ENCODE data around the gene CHRDL2. TPM values are rescaled to one million over a fixed set of nuclear protein-coding genes. Genes with fewer than 3 reads are reported as not detected.

CHRDL2 gene
- total and polyA plus RNA-seq, 2 of the 4 experiments (the other 2 are of a cell fraction): 0.80 TPM; not detected in 1

GRCh38 chr11:74770456-74770855, 39.2 kb upstream of the CHRDL2 start:
- no CpG with 5 or more reads among the region's 5 CpGs for WGBS, 2 experiments (ENCODE audit: extremely low coverage in 2 of 2, insufficient read length in 1 of 2)
- POLR2A ChIA-PET (ENCODE audit: unreplicated experiment): no interaction called here
- no peak overlapping the region for H4K8ac ChIP-seq (ENCODE audit: low read depth in 2 of 2, low read length in 2 of 2)
- H2BK15ac ChIP-seq (ENCODE audit: low read depth, low read length): no peak overlapping the region
- peaks cover 52% of the 10 kb centered on the region for H4K20me1 ChIP-seq (ENCODE audit: insufficient read depth, low read length)
- no TSS peak for BruUV-seq (replicated peaks)
- no peak overlapping the region for H3K18ac ChIP-seq (ENCODE audit: low read depth, low read length)
- no peak overlapping the region for H3K56ac ChIP-seq (ENCODE audit: extremely low read depth, insufficient read depth, low read length)
- no peak overlapping the region for H3K9ac ChIP-seq (ENCODE audit: low read depth, low read length)
- H2AK5ac ChIP-seq (ENCODE audit: low read depth, low read length): no peak overlapping the region
- H3K4ac ChIP-seq (ENCODE audit: low read depth, low read length): no peak overlapping the region
- DNase-seq: peak; percentile 68
- no peak overlapping the region for H3K4me3 ChIP-seq (ENCODE audit: insufficient read depth, low read depth, low read length)
- no peak overlapping the region for H4K91ac ChIP-seq (ENCODE audit: insufficient read depth, low read depth, low read length)
- peaks cover 16% of the 10 kb centered on the region for H3K4me1 ChIP-seq (ENCODE audit: control insufficient read depth, insufficient read depth, low read length)
- peaks cover 35 to 66% of the 10 kb centered on the region in 2 experiments for H3K79me1 ChIP-seq (ENCODE audit: low read depth in 1 of 2, low read length in 2 of 2)
- H3K4me2 ChIP-seq (ENCODE audit: low read depth, low read length): peak overlapping the region; percentile 58; the same call in 1 of the 2 replicates
- no peak overlapping the region for H2BK20ac ChIP-seq (ENCODE audit: low read depth, low read length)
- intact Hi-C loops (cut with micrococcal nuclease): loop anchor here (5.0 kb wide), 1 partner anchor 37 kb away; no protein-coding TSS in a partner anchor
- H2BK5ac ChIP-seq (ENCODE audit: low read depth, low read length, poor library complexity, severe bottlenecking): no peak overlapping the region
- ATAC-seq (ENCODE audit: low read depth): peak; percentile 30; the same call in 1 of the 2 replicates
- no peak overlapping the region for H2AFZ ChIP-seq (replicated peaks; ENCODE audit: low read length, poor library complexity)
- no peak overlapping the region for H3K14ac ChIP-seq (replicated peaks; ENCODE audit: low read depth, low read length)
- TF ChIP-seq CEBPB (IDR thresholded peaks at IDR 0.05; ENCODE audit: low read depth, low read length) (peak; percentile 11; the same call in 1 of the 2 replicates), MAZ (IDR thresholded peaks at IDR 0.05; ENCODE audit: borderline replicate concordance, low read depth, low read length) (no peak)
- dilution Hi-C loops (cut with HindIII; ENCODE audit: low sequenced_read_pairs, unreplicated experiment): no loop called here
- no peaks in the 10 kb centered on the region for H3K36me3 ChIP-seq (ENCODE audit: control insufficient read depth, insufficient read depth, low read length)
- H2AK9ac ChIP-seq (replicated peaks; ENCODE audit: low read depth, low read length, poor library complexity): no peak overlapping the region
- H3K23ac ChIP-seq (ENCODE audit: low read depth, low read length): no peak overlapping the region
- no peak overlapping the region for H3K27ac ChIP-seq (ENCODE audit: insufficient read depth, low read length)
- no peaks in the 10 kb centered on the region for H3K27me3 ChIP-seq (ENCODE audit: control insufficient read depth, insufficient read depth, low read length)
- H2BK120ac ChIP-seq (ENCODE audit: low read depth, low read length): no peak overlapping the region
- peaks cover 7% of the 10 kb centered on the region for H3K9me1 ChIP-seq (ENCODE audit: insufficient read depth, low read length)
- CTCF ChIA-PET: no interaction called here
- in situ Hi-C loops (cut with MboI; ENCODE audit: low sequenced_read_pairs): no loop called here
- no peak overlapping the region for H4K5ac ChIP-seq (ENCODE audit: low read depth, low read length)
- no peaks in the 10 kb centered on the region for H3K9me3 ChIP-seq (ENCODE audit: control insufficient read depth, insufficient read depth, low read length)
